GM12891 (cell line): Measurements from ENCODE around the gene FAM171A2.

Experiments used
- POLR2A ChIP-seq: IDR thresholded peaks from 2 replicates; pipeline ENCODE4 v1.6.1; 2011; ENCODE audit warnings: low read depth, low read length, control low read depth
- POLR2AphosphoS5 ChIP-seq: IDR thresholded peaks from 2 replicates; pipeline ENCODE4 v1.6.1; 2011; ENCODE audit warnings: low read depth, low read length, control low read depth
- SPI1 ChIP-seq: IDR thresholded peaks from 2 replicates; pipeline ENCODE4 v1.6.1; 2011; ENCODE audit warnings: low read depth, low read length, control low read depth

DNA sequence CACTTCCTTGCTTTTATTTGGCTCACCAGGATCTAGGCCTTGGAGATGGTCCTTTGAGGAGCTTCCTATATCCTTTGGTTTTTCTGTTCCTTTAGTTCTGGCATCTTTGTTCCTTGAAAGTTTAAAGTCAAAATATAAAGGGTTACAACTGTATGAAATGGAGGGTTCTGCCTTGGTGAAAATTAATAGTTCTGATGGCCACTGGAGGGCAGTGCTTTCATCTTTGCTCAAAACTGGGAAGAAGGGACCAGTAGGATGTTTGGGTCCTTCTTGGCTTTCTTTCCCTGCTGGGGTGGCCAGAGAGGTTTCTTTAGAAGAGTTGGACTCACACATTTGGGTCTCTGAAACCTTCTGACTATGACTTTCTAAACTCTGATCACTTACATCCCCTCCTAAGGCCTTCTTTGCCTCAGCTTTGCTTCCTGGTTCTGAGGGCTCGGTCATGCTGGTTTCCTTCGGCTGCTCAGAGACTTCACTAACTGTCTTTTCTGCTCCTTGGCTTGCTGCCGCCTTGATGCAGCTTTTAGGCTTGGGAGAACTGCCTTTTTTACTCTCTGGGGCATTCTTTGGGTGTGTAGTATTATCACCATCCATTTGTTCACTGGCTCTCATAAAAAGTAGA lies 36.7 kb upstream of the FAM171A2 start:
- no peak for TF ChIP-seq SPI1
- TF ChIP-seq POLR2A: no peak
- no peak for TF ChIP-seq POLR2AphosphoS5
